ENCODE measurements around the gene CDK6.
"Not testable (repeated sequence)": the region's sequence is repeated elsewhere in the genome, so short reads cannot be mapped to it uniquely, and the experiment has no call there.

Gene CDK6

GRCh38 chr7:92769844-92770243 is 66.5 kb downstream of the CDK6 start:
- intact Hi-C loops (cut with DNase I) = no loop called here
- DNase-seq = no peak

GRCh38 chr7:92769394-92769699 is 67.0 kb downstream of the CDK6 start:
- DNase-seq = no peak

GRCh38 chr7:92768501-92769393 is 67.6 kb downstream of the CDK6 start:
- DNase-seq = peak in 3 of 42 donors; percentile 15 to 46 (median 16)

More at GRCh38 chr7:92769394-92769699, 67.0 kb downstream of the CDK6 start:
- intact Hi-C loops (cut with DNase I) = no loop called here

GRCh38 chr7:92767437-92767836 is 68.9 kb downstream of the CDK6 start:
- intact Hi-C loops (cut with DNase I) = no loop called here
- no peak for DNase-seq

More at GRCh38 chr7:92768501-92769393, 67.6 kb downstream of the CDK6 start:
- intact Hi-C loops (cut with DNase I) = no loop called here

- DNase-seq = no peak
- intact Hi-C loops (cut with DNase I) = no loop called here
Observed at GRCh38 chr7:92766461-92767003, 69.8 kb downstream of the CDK6 start.

- intact Hi-C loops (cut with DNase I) = no loop called here
- no peak for DNase-seq
Observed at GRCh38 chr7:92765725-92766124, 70.6 kb downstream of the CDK6 start.

GRCh38 chr7:92763636-92764423 is 72.5 kb downstream of the CDK6 start:
- intact Hi-C loops (cut with DNase I) = no loop called here
- peak in 24 of 42 donors; percentile 15 to 77 (median 47) for DNase-seq

GRCh38 chr7:92762851-92763250 is 73.5 kb downstream of the CDK6 start:
- DNase-seq = no peak
- intact Hi-C loops (cut with DNase I) = no loop called here

- peak in 1 of 42 donors; percentile 6 for DNase-seq
- intact Hi-C loops (cut with DNase I) = no loop called here
Observed at GRCh38 chr7:92761391-92762097, 74.8 kb downstream of the CDK6 start.

GRCh38 chr7:92758796-92759431 is 77.5 kb downstream of the CDK6 start:
- no peak for DNase-seq
- intact Hi-C loops (cut with DNase I) = loop anchor here (5.0 kb wide), 1 partner anchor 37 kb away; no protein-coding TSS in a partner anchor

- DNase-seq = not testable (repeated sequence)
Observed at GRCh38 chr7:92757311-92757910, 79.0 kb downstream of the CDK6 start.

GRCh38 chr7:92755680-92756079 is 80.7 kb downstream of the CDK6 start:
- intact Hi-C loops (cut with DNase I) = loop anchor here (5.0 kb wide), 1 partner anchor 33 kb away; no protein-coding TSS in a partner anchor
- no peak for DNase-seq

More at GRCh38 chr7:92757311-92757910, 79.0 kb downstream of the CDK6 start:
- intact Hi-C loops (cut with DNase I) = loop anchor here (5.0 kb wide), 1 partner anchor 35 kb away; no protein-coding TSS in a partner anchor

GRCh38 chr7:92754919-92755581 is 81.3 kb downstream of the CDK6 start:
- intact Hi-C loops (cut with DNase I) = loop anchor here (5.0 kb wide), 1 partner anchor 33 kb away; no protein-coding TSS in a partner anchor
- peak; percentile 36 to 90 (median 71) for DNase-seq

GRCh38 chr7:92753614-92754013 is 82.8 kb downstream of the CDK6 start:
- no peak for DNase-seq
- intact Hi-C loops (cut with DNase I) = no loop called here

GRCh38 chr7:92751902-92752901 is 84.2 kb downstream of the CDK6 start:
- intact Hi-C loops (cut with DNase I) = no loop called here
- DNase-seq = no peak

- DNase-seq = no peak
- intact Hi-C loops (cut with DNase I) = no loop called here
Observed at GRCh38 chr7:92750946-92751345, 85.4 kb downstream of the CDK6 start.

Measured in head of caudate nucleus (tissue), 42 donors.